ENCODE results near the gene JAGN1. TPM values are rescaled to one million over a fixed set of nuclear protein-coding genes. Genes with fewer than 3 reads are reported as not detected.
A peak's percentile ranks its signal among the peaks of the same experiment; 100 is the strongest.

JAGN1 gene
- total and polyA plus RNA-seq, 9 of the 15 experiments (the other 6 are each of a cell fraction or from before 2014, with no cell fraction given), result 31.6 to 77.8 (median 40.3) TPM

- TF ChIP-seq THAP7 (CRISPR knock-in tag; IDR thresholded peaks at IDR 0.05), result 0 out of 2 replicates have a peak, but pooled peaks have one; percentile 16
- TF ChIP-seq POLR2AphosphoS2 (IDR thresholded peaks at IDR 0.05; ENCODE audit: low read length), result peak; percentile 82; the same call in 1 of the 2 replicates
- TF ChIP-seq ZNF583 (CRISPR knock-in tag; IDR thresholded peaks at IDR 0.05), result no peak
- peak; percentile 69 for TF ChIP-seq NR2C2 (CRISPR knock-in tag; IDR thresholded peaks at IDR 0.05)
- TF ChIP-seq NR2C2 (tag; IDR thresholded peaks at IDR 0.05), result no peak
- TF ChIP-seq KDM5B (IDR thresholded peaks at IDR 0.05; ENCODE audit: insufficient replicate concordance, low read depth, low read length), result peak; percentile 93
- no peak for TF ChIP-seq TEAD2 (tag; IDR thresholded peaks at IDR 0.05)
- TF ChIP-seq ZNF224 (CRISPR knock-in tag; IDR thresholded peaks at IDR 0.05), result no peak
- no peak for TF ChIP-seq E2F5 (CRISPR knock-in tag; IDR thresholded peaks at IDR 0.05)
- TF ChIP-seq ZBTB17 (CRISPR knock-in tag; IDR thresholded peaks at IDR 0.05), result 0 out of 2 replicates have a peak, but pooled peaks have one; percentile 46
- no peak for TF ChIP-seq THRAP3 (IDR thresholded peaks at IDR 0.05; ENCODE audit: borderline replicate concordance)
- peak; percentile 91 for TF ChIP-seq SUPT5H (IDR thresholded peaks at IDR 0.05)
- peak; percentile 71 for TF ChIP-seq ZNF740 (CRISPR knock-in tag; IDR thresholded peaks at IDR 0.05)
- no peak for TF ChIP-seq ZNF740 (tag; IDR thresholded peaks at IDR 0.05)
- no peak for TF ChIP-seq ZBTB34 (CRISPR knock-in tag; IDR thresholded peaks at IDR 0.05)
- TF ChIP-seq THAP12 (CRISPR knock-in tag; IDR thresholded peaks at IDR 0.05), result peak; percentile 88
- no peak for TF ChIP-seq HDGF (IDR thresholded peaks at IDR 0.05)
- TF ChIP-seq HNRNPUL1 (IDR thresholded peaks at IDR 0.05; ENCODE audit: low read length), result no peak
- TF ChIP-seq JUNB (CRISPR knock-in tag; conservative IDR thresholded peaks at IDR 0.05), result peak; percentile 87; the same call in 1 of the 2 replicates
Observed at GRCh38 chr3:9933561-9934234, 43.3 kb downstream of the JAGN1 start, which contains the start of gene CRELD1 (continued).

All from K562 (cell line).